NCI-H1105 treated with DMSO at 0.1 percent for 48 hours (cell line): ENCODE results near the gene CCDC117.
"Not testable (repeated sequence)": the region's sequence is repeated elsewhere in the genome, so short reads cannot be mapped to it uniquely, and the experiment has no call there.

Experiments
- DNase-seq: peaks from one replicate; lab custom pipeline; 2025; lab: John Stamatoyannopoulos, UW

The CCDC117 gene, protein sequence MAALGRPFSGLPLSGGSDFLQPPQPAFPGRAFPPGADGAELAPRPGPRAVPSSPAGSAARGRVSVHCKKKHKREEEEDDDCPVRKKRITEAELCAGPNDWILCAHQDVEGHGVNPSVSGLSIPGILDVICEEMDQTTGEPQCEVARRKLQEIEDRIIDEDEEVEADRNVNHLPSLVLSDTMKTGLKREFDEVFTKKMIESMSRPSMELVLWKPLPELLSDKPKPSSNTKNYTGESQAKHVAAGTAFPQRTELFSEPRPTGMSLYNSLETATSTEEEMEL

DNA sequence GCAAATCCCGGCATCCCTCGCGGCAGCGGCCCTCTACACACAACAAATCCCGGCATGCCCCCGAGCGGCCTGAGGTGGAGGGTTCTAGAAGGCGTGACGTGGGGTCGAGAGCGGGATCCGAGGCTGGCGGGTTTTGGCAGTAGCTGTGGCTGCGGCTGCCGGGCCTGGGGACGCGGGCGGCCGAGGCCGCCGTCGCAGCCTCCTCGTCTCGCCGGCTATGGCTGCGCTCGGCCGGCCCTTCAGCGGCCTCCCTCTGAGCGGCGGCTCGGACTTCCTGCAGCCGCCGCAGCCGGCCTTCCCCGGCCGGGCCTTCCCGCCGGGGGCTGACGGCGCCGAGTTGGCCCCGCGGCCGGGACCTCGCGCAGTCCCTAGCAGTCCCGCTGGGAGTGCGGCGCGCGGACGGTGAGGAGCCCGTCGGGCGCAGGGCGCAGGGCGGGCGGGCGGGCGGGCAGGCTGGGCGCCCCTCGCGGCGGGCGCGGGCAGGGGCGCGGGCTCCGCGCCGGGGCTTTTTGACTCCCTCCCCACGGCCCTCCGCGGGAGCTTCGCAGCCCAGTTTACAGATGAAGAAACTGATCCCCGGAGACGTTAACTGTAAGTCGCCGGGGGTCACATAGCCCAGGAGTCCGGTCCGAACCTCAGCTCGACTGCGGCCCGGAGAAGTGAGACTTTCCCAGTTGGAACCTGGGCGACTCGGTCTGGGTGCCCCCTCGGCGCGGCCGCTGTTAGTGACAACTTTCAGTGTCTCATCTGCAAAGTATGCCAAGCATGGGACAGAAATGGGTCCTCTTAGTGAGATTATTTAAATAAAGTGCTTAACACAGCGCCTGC, at the start of gene CCDC117:
Gene CCDC117, plus strand, starts transcription at position 63 of the 828 bp plus-strand sequence. Its CDS starts 155 bp downstream, at position 218.
- peak; percentile 89 for DNase-seq

DNA sequence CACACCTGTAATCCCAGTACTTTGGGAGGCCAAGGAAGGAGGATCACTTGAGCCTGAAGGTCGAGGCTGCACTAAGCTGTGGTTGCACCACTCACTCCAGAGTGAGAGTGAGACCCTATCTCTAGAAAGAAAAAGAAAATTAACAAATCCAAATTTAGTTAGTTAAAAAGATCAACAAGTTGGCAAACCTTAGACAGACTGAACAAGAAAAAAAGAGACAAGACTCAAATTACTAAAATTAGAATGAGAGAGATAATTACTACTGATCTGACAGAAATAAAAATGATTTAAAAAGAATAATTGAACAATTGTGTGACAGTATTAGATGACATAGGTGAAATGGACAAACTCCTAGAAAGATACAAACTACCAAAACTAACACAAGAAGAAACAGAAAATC, 44.5 kb upstream of the CCDC117 start:
- DNase-seq, result no peak

DNA sequence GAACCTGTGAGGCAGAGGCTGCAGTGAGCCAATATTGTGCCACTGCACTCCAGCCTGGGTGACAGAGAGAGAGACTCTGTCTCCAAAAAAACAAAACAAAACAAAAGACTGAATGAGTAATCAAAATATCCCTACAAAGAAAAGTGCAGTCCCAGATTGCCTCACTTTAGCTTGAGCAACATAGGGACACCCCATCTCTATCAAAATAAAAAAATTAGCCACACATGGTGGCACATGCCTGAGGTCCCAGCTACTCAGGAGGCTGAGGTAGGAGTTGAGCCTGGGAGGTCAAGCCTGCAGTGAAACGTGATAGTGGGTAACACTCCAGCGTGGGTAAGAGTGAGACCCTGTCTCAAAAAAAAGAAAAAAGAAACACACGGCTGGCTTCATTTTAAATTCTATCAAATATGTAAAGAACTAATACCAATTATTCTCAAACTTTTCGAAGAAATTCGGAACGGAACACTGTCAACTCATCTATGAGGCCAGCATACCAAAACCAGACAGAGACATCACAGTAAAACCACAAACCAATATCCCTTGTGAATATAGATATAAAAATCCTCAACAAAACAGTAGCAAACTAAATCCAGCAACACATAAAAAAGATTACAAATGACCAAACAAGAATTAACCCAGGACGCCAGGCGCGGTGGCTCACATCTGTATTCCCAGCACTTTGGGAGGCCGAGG, 43.7 kb upstream of the CCDC117 start:
- DNase-seq, result no peak

DNA sequence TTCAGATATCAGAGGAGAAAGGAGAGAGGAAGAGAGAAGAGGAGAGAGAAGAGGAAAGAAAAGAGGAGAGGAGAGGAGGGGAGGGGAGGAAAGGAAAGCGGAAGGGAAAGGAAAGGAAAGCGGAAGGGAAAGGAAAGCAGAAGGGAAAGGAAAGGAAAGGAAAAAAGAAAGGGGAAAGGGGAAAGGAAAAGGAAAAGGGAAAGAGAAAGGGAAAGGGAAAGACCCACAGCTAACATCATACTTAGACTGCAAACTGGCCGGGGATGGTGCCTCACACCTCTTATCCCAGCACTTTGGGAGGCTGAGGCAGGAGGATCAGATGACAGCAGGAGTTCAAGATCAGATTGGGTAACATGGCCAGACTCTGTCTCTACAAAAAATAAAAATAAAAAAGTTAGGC, 42.3 kb upstream of the CCDC117 start:
- no peak for DNase-seq

DNA sequence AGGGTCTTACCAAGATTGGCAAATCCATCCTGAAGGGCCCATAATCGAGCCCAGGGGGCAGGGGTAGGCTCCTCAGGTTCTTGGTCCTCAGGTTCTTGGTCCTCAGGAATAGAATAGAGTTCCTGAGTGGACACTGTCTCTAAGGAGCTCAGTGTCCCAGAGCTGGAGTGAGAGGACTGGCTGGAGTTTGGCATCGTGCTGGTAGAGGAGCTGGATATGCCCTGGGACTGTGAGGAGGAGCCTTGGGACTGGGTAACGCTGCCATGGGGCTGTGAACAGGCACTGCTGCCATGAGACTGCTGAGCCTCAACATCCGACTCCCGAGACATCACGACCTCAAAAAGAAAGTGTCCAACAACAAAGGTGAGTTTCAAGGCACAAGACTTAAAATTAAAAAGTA, 38.1 kb upstream of the CCDC117 start:
- no peak for DNase-seq

DNA sequence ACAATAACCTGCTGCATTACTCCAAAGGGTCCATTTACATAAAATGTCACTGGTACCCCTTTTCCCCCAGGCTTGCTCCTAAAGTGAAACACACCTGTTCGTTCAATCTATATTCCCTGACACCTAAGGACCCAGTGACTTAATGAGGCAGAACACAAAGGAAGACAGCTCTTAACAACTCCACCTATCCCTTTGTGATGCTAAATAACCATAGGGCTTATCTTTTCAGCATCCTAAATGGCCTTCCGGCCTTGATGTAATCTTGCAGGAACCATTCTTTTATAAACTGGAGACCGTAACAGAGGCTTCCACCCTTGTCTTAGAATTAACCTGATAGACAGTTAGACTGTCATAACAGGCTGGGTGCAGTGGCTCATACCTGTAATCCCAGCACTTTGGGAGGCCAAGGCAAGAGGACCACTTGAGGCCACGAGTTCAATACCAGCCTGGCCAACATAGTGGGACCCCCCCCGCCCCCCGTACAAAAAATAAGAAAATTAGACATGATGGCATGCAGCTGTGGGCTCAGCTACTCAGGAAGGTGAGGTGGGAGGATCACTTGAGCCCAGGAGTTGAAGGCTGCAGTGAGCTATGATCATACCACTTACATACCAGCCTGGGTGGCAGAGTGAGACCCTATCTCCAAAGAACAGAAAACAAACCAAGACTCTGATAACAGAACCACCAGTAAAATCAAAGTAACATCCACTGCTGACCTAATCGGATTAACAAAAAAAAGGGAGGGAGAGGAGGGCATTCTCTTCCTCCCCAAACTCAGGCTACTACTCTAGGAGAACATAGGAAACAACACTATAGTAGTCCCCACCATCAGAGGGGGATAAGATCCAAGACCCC, 36.0 kb upstream of the CCDC117 start:
- DNase-seq, result no peak

DNA sequence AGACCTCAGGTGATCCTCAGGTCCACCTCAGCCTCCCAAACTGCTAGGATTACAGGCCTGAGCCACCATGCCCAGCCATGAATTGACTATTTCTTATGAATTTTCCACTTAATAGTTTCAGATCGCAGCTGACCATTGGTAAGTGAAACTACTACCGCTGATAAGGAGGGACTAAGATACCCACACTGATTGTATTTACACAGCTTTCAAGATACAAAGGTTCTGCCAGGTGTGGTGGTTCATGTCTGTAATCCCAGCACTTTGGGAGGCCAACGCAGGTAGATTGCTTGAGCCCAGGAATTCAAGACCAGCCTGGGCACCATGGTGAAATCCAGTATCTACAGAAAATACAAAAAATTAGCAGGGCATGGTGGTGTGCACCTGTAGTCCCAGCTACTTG, 34.8 kb upstream of the CCDC117 start:
- no peak for DNase-seq

DNA sequence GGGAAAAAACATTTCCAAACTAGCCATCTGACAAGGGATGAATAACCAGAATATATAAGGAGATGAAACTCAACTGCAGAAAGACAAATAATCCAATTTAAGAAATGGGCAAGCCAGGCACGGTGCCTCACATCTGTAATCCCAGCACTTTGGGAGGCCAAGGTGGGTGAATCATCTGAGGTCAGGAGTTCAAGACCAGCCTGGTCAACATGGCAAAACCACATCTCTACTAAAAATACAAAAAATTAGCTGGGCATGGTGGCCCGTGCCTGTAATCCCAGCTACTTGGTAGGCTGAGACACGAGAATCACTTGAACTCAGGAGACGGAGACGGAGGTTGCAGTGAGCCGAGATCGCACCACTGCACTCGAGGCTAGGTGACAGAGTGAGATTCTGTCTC, 33.6 kb upstream of the CCDC117 start:
- not testable (repeated sequence) for DNase-seq

DNA sequence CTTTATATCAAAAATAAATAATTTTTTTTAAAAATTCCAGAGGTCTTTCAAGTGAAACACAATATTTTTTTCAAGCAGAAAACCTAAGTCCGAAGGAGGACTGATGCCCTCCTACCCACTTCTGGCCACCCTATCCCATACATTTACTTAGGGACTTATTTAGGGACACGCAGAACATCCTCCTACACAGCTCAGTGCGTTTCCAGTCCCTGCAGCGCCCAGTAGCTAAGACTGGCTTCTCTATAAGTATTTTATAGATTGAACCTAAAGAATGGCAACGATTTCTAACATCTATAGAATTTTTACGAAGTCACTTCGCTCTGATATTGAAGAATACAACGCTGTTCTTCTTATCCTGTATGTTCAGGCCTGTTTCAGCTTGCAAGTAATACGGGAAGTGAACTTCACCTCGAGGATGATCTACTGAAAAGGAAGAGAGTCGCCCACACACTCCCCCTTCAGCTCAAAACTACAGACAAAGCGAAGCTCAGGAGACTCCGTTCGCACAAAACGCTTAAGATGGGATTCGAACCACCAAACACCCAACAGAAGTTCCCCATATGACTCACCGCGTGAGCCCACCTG, 31.2 kb upstream of the CCDC117 start:
- DNase-seq, result no peak

DNA sequence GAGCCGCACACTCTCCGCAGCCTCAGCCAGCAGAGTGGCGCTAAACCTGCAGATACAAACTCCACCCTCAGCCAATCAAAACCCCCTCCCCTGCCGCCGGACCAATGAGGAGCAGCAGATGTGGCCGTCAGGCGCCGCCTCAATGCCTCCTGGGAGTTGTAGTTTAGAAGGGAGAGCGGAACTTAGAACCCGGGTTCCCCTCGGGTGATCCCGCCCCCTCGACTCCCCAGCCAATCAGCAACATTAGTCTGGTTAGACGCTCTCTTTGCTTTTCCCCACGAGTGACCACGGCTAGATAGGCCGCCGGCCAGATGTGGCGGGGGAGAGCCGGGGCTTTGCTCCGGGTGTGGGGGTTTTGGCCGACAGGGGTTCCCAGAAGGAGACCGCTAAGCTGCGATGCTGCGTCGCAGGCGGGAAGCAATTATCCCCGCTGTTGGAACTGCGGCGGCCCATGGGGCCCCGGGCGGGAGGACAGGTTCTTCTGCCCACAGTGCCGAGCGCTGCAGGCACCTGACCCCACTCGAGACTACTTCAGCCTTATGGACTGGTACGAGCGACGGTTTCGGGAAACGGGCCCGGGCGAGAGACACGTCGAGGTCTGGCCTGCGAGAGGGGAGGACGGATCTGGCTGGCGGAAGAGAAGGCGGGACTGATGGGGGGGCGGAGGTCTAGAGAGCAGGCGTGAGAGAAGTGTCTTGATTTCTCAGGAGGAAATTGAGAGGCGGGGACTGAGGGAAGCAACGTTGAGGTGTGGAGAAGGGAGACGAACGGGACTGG, 30.5 kb upstream of the CCDC117 start, which contains the start of the genes CHEK2 and HSCB:
Gene CHEK2, minus strand, starts transcription at position 36 of the 777 bp plus-strand sequence. CDS start 7,099 bp downstream, outside the sequence.
Gene HSCB, plus strand, starts transcription at position 255 of the 777 bp plus-strand sequence. Its CDS starts 57 bp downstream, at position 312.
- DNase-seq, result peak; percentile 98

DNA sequence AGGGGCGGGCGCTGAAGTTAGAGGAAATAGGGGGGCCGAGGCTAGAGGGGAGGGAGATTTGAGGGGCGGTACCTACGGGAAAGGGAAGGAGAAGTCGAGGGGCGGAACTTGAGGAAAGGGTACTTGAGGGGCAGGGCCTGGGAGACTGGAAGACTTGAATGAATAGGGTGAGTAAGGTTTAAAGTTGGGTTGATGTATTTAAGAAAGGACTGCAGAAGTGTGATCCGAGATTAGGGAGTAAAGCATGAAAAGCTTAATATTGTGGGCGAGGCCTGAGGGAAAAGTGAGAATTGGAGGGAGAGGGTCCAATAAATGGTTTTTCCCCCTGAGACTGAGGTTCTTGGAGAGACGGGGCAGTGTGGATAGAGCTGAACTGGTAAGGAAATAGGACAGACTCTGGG, 29.9 kb upstream of the CCDC117 start:
- no peak for DNase-seq

DNA sequence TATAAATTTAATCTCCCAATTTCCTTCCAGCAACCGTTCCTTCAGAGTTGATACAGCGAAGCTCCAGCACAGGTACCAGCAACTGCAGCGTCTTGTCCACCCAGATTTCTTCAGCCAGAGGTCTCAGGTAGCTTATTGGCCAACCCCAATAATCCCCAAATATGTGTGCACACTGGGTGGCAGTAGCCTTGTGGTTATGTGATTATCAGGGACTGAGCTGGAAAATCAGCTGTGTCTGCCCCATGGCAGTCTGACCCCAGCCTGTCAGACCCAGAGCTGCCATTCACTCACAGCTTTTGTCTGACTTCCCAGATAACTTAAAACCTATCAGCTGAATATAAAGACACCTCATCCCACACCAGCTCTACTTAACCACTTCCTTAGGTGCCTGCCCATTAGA, 28.6 kb upstream of the CCDC117 start:
- DNase-seq, result no peak

DNA sequence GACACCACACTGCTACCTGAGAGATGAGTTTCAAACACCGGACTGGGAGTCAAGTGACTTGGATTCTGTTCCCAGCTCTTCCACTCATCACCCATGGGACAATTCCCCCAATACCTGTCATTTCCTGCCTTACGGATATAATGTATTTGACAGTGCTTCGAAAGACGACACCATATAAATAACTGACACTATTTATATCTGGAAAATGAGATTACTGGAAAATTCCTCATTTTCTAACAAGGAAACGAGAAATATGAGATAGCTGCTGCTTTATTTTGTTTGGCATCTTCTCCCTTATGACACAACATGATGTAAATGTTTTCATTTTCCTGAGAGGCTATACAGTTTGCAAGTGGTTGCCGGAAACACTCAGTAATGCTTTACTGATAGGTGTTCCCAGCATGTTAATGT, 22.0 kb upstream of the CCDC117 start:
- DNase-seq, result no peak

DNA sequence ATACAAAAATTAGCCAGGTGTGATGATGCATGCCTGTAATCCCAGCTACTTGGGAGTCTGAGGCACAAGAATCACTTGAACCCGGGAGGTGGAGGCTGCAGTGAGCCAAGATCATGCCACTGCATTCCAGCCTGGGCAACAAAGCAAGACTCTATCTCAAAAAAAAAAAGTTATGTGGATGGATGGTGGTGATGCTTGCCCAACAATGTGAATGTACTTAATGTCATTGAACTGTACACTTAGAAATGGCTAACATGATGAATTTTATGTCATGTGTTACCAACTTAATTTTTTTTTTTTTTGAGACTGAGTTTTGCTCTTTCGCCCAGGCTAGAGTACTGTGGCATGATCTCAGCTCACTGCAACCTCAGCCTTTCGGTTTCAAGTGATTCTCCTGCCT, 18.0 kb upstream of the CCDC117 start:
- not testable (repeated sequence) for DNase-seq

DNA sequence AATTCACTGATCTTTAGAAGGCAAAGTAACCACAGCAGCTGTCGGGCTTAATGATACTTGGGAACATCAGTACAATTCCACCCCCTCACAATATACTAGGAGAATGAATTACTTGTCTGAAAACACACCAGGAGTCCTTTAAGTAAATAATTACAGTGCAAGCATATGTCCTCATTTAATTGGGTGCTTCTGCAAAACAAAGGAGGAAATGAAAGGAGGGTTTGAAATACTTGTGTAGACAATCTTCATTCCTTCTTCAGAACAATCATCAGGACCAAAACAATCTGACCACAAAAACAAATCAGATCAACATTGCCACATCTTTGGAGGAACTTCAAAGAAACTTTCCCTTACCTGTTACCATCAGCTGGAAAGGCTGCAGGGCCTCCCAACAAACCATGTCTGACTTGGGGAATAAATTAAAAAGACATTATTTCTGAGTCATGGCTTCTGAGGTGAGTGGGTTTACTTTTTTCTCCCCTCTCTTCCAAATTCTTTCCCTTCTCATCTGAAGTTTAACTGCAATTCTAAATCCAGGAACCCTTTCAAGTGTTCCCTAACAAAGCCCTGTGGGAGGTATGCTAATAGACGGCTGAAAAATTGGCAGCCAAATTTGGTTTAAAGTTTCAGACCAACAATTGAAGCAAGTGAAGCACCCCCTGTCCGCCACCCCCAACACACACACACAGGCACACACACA, 12.5 kb upstream of the CCDC117 start:
- peak; percentile 41 for DNase-seq

DNA sequence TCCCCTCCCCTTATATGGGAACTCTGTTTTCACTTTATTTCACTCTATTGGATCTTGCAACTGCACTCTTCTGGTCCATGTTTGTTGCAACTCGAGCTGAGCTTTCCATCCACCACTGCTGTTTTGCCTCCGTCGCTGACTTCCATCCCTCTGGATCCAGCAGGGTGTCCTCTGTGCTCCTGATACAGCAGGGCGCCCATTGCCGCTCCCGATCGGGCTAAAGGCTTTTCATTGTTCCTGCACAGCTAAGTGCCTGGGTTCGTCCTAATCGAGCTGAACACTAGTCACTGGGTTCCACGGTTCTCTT, 11.1 kb upstream of the CCDC117 start:
- DNase-seq, result no peak

DNA sequence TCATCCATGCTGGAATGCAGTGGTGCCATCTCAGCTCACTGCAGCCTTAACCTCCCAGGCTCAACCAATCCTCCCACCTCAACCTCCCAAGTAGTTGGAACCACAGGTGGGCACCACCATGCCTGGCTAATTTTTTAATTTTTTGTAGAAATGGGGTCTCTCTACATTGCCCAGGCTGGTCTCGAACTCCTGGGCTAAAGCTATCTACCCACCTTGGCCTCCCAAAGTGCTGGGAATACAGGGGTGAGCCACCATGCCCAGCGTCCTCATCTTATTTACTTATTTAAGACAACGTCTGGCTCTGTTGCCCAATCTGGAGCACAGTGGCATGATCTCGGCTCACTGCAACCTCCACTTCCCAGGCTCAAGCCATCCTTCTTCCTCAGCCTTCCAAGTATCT, 10.5 kb upstream of the CCDC117 start:
- DNase-seq, result not testable (repeated sequence)

DNA sequence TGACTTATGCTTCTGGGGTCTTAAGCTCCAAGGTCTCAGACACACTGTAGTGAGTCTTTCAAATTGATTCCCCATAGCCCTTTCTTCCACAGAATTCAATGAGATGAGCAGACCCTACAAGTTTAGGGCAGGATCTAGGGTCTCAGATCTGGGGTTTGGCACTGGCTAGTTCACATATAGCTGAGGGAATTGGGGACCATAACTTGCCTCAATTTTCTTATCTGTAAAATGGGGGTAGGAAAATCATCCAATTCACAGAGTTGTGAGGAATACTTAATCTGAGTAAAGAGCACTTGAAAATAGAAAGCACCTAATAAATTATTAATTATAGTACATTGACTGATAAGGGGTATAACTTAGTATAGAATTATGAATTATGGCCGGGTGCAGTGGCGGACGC, 5.9 kb upstream of the CCDC117 start:
- DNase-seq, result no peak

DNA sequence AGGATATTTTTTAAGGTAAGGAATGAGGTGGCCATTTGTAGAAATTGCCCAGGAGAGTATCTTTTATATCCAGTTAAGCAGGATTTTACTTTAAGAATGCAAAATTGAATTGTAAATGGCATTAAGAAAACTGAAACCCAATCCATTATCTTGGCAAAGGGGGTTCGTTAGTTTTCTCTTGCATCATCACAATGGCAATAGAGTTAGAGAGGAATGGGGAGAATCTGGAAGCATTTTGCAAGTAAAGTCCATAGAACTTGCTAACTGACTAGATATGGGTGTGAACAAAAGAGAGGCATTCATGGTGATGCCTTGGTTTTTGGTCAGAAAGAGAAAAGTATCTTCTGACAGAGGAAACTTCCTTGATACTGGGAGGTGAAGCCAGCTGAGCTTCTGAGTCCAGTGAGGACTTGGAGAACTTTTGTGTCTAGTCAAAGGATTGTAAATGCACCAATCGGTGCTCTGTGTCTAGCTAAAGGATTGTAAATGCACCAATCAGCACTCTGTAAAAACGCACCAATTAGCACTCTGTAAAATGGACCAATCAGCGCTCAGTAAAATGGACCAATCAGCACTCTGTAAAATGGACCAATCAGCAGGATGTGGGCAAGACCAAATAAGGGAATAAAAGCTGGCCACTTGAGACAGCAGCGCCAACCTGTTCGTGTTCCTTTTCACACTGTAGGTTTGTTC, 3.6 kb upstream of the CCDC117 start:
- DNase-seq, result no peak
